Activated CD8-positive, alpha-beta memory T cell treated with anti-CD3 and anti-CD28 coated beads, Interleukin-2, amount 50 U/mL, for 1 hour (primary cell): ENCODE measurements around the gene CREM.

Source experiments
- DNase-seq: peaks from one replicate; pipeline ENCODE4 v3.0.0-alpha.2; 2020; ENCODE audit errors: extremely low read depth

Gene CREM

DNA sequence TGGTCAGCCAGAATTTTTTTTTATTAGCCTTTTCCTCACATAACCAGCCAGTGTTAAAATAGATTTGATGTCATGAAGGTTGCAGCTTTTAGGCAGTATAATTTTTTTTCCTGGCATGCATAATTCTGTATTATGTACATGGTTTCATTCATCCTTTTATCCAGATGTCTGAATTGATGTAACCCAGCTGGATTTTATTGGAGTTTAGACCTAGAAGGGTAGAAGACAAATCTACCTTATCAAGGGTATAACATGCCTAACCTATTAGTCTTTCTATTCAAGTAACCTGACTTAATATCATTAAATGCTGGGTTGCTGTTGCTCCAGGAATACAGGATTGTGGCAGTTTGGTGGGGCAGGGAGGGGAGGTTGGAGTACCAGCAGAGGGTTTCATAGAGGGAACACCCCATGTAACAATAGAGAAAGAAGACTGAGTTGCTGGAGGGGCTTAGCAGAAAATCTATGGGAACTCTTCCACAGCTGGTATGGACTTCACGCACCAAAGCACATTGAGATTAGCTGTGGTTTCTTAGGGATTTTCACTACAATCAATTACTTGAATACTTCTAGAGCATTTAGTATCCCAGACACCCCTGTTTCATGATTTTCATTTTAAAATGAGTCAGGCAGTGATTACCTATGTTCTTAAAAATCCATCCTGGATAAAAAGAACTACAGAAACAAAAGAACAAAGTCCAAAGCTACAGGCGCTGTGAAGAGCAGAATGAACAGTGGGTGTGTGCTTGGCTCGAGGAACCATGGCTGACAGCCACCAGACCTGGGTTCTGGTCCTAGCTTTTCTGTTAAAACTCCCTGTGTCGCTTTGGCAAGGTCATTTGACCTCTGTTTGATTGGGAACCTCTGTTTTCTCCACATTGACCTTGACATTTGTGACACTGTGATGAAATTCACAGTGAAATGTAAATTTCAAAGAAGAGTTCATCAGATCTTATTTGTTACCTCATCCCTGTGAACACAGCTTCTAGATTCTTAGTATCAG, 93.5 kb downstream of the CREM start:
- no peak for DNase-seq

DNA sequence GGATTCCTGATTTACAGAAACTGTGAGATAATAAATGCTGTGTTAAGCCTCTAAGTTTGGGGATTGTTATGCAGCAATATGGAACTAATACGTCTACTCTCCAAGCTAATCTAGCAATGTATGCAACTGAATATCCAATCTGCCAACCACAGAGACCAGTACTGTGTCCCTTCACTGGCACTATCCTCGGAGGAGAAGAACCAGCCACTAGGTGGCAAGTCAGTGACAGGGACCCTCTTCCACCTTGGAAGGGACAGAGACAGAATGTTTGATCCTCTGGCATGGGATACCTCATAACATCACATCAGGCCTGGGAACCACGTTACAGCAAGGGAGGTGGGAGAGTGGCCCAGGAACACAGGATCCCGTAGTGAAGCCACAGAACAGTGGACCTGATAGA, 96.4 kb downstream of the CREM start:
- no peak for DNase-seq

DNA sequence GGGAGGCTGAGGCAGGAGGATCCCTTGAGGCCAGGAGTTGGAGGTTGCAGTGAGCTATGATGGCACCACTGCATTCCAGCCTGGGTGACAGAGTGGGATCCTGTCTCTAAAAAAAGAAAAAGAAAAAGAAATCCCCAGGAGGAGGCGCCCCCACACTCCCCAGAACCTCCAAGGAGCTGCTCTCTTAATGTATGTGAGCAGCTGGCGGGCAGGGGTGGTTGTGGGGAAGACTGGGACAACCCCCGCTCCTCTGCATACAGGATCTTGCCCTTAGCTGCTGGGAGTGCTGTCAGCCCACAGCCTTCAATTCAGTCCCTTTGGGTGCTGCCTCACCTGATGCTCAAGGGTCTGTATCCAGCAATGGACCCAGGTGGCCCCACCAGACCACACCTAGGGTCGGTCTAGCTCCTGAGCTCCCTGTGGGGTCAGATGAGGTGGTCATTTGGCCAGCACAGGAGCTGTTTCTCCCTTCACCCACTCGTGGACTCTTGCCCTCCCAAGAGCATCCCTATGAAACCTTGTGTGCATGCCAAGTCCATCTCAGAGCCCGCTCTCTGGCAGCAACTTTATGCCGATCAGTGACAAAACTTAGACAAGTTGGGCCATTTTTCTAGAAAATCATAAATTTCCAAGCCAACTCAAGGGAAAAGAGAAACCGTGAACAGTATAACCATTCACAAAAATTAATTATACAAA, 97.5 kb downstream of the CREM start:
- no peak for DNase-seq

DNA sequence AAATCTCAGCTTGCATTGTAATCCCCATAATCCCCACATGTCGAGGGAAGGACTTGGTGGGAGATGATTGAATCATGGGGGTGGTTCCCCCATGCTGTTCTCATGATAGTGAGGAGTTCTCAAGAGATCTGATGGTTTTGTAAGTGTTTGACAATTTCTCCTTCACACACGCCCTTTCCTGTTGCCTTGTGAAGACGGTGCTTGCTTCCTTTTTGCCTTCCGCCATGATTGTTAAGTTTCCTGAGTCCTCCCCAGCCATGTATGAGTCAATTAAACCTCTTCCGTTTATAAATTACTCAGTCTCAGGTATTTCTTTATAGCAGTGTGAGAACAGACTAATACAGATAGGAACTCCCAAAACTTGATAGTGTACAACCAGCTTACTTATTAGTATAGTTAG, 98.6 kb downstream of the CREM start:
- no peak for DNase-seq

DNA sequence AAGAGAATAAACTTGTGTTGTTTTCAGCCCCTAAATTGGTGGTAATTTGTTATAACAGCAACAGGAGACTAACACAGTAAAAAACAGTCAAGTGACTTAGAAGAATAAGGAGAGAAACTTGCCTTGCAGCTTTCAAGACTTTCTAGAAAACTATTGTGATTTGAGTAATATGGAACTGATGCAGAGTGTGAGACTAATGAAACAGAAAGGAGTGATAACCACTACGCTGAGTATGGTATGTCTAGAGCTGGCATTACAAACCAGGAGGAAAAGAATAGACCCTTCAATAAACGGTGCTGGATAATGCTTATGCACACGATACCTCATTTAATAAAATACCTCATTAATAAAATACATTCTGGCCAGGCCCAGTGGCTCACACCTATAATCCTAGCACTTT, 99.9 kb downstream of the CREM start:
- no peak for DNase-seq

DNA sequence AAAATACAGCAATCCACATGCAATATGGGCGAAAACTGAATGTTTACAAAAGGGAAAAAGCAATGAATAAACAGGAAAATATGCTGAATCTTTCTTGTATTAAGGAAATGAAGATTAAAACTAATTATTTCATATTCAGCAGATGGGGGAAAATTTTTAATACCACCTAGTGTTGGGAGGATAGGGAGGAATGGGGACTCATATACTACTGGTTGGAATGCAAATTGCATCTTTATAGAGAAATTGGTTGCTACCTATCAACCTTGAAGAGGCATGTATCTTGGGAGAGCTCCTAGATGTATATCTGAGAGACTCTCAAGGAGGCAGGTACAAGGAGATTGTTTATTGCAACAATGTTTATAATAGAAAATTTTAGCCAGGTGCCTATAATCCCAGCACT, 101.4 kb downstream of the CREM start:
- DNase-seq: no peak

DNA sequence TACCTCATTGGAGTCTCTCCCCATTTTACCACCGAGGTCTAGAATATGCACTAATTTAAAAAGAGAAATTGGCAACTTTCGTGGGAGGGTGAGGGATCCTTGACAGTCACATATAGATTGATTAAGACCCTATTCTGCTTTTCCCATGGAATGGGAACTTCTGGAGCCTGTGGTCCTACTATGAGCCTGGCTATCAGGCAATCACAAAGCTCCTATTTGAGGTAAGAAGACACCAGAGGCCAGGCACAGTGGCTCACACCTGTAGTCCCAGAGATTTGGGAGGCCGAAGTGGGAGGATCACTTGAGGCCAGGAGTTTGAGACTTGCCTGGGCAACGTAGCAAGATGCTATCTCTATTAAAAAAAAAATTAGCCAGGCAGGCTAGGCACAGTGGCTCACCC, 105.0 kb downstream of the CREM start:
- DNase-seq: no peak

DNA sequence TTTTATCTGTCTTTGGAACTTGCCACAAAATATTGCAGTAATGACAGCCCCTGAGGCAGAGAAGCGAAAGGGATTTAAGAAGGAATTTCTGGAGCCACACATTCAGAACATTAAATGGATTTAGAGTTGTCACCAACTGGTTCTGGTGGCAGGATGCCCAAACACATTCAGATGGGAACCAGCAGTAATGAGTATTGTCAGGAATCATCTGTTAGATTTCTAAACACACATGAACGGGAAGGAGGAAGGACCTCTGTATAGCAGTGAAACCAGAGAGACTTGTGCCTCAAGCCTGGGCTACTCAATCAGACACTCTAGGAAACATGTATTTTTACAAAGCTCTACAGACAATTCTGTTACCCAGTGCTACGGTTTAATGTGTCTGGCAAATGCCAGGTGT, 105.9 kb downstream of the CREM start:
- DNase-seq: no peak

DNA sequence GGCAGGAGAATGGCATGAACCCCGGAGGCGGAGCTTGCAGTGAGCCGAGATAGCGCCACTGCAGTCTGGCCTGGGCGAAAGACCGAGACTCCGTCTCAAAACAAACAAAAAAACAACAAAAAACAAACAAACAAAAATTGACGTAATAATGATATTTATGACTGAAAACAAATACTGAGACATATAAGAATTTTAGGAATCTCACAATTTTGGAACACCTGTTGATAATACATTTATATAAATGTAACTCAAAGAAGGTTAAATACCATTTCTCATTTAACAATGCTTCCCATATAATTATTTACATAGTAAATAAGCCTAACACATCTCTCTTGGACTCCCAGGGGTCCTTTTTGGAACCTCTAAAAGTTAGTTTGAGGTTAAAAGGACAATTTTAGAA, 107.4 kb downstream of the CREM start:
- no peak for DNase-seq

DNA sequence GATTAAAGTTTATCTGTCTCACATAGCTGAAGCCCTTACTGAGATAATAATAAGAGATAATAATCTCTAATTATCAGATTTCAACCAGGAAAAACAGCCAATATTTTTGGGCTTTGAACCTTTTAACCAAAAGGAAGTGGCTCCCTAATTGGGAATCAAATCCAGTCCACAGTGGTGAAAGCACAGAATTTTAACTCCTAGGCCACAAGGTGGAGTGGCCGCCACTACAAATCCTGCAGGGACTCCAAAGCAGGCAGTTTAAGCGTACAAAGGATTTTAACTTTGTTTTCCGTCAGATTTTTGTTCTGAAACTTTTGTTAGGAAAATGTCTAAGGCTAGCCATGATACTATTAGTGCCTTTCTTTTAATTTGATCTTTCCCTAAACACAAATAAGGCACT, 110.1 kb downstream of the CREM start:
- no peak for DNase-seq

DNA sequence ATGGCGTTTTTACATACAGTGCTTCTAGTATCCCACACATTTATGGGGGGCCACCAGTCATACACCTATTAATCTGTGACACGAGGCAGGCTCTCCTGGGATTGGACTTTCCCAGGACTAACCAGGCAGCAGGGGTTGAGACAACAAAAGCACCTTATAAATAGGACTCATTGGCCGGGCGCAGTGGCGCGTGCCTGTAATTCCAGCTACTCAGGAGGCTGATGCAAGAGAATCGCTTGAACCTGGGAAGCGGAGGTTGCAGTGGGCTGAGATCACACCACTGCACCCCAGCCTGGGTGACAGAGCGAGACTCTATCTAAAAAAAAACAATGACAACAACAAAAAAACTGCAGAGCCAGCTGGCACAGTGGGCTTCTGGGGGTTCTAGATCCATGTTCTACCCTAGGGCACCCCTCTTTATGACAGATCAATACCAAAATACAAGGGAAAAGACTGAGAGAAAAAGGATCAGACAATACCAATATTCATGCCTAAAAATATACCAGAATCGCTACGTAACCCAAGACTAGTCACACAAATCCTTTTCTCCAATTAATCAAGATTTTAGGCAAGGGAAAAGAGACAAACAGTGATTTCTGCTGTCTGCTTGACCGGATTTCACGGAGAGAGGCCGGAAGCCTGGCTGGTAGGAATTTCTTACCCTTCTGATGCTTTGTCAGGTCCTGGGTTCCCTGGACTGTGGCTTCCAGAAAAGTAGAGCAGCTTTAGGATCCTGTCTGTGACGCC, 111.3 kb downstream of the CREM start:
- no peak for DNase-seq

DNA sequence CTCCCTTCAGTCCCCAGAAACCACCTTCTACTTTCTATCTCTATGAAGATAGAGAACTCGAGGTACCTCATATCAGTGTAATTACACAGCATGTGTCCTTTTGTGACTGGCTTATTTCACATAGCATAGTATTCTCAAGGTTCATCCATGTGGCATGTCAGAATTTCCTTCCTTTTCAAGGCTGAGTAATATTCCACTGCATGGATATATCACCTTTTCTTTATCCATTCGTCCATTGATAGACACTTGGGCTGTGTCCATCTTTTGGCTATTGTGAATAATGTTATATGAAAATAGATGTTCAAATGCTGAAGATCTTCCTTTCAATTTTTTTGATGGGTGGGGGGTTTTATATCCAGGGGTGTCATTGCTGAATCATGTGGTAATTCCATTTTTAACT, 117.9 kb downstream of the CREM start:
- DNase-seq: no peak

DNA sequence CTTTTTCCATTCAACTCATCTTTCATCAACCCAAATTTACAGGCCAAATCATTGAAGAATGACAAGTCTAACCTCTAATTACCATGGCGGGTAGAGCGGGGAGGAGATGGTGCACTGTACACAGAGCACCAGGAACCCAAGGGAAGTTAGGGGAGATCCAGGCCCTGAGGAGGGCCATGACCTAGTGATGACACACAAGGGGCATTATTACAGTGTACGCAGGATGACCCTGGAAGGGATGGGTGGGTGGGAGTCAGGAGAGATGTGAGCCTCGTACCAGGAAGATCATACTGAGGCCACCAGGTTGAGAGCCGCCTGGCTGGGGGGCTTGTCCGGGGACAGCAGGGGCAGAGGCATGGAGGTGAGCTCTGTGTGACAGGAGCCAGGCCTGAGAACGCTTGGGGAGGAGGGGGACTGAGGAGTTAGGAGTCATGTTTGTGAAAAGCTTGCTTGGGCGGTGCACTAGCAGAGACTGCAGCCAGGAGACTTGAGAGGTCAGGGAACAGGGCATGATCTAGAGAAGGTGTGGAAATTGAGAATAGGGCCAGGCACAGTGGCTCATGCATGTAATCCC, 120.2 kb downstream of the CREM start:
- no peak for DNase-seq

DNA sequence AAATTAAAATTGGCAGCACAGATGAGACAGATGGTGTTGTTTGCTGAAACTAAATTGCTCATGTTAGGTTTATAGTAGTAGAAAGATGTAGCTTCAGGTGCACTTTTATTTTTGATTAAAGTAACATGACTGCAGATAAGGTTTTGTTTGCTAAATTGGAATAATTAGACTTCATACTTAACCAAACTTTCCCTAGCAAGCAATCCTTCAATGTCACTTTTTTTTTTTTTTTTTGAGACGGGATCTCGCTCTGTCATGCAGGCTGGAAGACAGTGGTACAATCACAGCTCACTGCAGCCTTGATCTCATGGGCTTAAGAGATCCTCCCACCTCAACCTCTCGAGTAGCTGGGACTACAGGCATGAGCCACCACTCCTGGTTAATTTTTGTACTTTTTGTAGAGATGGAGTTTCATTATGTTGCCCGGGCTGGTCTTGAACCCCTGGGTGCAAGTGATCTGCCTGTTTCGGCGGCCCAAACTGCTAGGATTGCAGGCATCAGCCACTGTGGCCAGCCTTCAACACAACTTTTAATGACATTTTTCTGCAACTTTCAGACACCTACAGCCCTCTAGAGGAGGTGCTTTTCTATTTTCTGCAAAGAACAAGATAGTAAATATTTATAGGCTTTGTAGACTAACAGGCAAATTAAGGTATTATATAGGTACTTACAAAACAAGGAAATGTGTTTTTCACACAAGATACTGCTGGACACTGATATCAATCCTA, 124.9 kb downstream of the CREM start:
- no peak for DNase-seq

DNA sequence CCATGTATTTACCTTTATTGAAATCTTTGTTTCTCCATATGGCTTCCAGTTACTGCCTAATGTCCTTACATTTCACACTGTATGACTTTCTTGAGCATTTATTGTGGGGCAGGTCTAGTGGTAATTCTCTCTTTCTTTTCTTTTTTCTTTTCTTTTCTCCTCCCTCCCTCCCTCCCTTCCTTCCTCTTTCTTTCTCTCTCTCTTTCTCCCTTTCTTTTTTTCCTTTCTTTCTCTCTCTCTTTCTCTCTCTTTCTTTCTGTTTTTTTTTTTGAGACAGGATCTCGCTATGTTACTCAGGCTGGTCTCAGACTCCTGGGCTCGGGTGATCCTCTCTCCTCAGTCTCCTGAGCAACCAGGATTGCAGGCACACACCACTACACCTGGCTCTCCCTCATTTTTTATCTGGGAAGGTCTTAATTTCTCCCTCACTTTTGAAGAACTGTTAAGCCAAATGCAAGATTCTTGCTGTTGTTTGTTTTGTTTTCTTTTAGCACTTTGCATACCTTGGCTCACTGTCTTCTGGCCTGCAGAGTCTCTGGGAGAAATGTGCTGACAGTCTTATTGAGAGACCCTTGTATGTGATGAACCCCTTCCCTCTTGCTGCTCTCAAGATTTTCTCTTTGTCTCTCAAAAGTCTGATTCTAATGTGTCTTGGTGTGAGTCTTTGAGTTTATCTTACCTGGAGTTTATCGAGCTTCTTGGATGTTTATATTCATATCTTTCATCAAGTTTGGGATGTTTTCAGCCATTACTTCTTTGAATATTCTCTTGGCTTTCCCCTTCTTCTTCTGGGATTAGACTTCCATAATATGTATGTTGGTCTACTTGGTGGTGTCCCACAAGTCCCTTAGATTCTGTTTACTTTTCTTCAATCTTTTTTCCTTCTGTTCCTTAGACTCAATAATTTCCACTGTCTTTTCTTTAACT, 130.7 kb downstream of the CREM start:
- no peak for DNase-seq

DNA sequence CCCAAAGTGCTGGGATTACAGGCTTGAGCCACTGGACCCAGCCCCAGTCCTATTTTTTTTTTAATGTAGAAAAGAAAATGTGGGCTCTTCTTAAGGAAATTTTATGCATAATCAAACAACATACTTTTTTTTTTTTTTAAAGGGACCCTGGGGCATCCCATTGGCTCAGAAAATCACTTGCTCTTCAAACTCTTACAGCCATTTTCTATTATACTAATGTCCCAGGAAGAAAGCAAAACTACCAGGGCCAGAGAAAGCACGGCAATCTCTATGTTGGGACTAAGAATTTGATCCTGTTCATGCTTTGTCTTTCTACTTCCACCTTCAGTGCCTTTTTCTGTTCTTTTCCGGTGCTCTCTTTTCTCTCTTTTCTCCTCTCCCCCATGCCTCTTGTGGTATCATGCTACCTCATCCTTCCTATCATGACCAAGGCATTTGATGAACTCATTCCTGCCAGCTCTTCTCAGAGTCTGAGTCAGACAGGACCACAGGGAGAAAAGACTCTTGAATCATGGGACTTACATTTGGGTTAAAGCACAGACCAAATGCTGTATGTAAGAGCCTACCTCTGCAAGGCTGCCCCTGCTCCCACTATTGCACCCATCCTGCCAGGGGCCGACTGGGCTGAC, 133.2 kb downstream of the CREM start:
- no peak for DNase-seq

DNA sequence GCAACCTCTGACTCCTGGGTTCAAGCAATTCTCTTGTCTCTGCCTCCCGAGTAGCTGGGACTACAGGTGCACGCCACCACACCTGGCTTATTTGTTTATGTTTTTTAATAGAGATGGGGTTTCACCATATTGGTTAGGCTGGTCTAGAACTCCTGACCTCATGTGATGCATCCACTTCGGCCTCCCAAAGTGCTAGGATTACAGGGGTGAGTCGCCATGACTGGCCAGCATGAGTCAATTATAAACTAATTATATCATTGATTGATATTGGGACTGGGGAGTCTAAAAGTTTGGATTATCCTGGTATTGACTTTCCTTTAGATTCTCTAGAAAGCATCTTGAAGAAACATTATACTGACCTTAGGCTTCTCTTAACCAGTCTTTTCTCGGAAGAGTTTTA, 135.8 kb downstream of the CREM start:
- no peak for DNase-seq
